Ectodermal cell (in vitro differentiated cells): ENCODE measurements around the gene MCM6.

Source experiments
- H3K27ac ChIP-seq: 2 replicates; pipeline ENCODE4 v1.7.0; 2013; ENCODE audit warnings: mild to moderate bottlenecking, low read depth, low read length; ENCODE audit not compliant: insufficient read depth, poor library complexity, severe bottlenecking
- H3K27me3 ChIP-seq: 2 replicates; pipeline ENCODE4 v1.7.0; 2013; ENCODE audit warnings: mild to moderate bottlenecking, low read length; ENCODE audit not compliant: insufficient read depth, control insufficient read depth, poor library complexity, severe bottlenecking
- H3K36me3 ChIP-seq: one replicate; pipeline ENCODE4 v1.7.0; 2013; ENCODE audit warnings: low read length; ENCODE audit not compliant: control insufficient read depth, insufficient read depth
- H3K4me1 ChIP-seq: one replicate; pipeline ENCODE4 v1.7.0; 2013; ENCODE audit warnings: low read length; ENCODE audit not compliant: control insufficient read depth, insufficient read depth
- H3K4me3 ChIP-seq: 2 replicates; pipeline ENCODE4 v1.7.0; 2013; ENCODE audit warnings: low read depth, low read length, control low read depth; ENCODE audit not compliant: insufficient read depth
- H3K9me3 ChIP-seq: 2 replicates; pipeline ENCODE4 v1.7.0; 2013; ENCODE audit warnings: mild to moderate bottlenecking, low read length, moderate library complexity; ENCODE audit not compliant: control insufficient read depth
- WGBS, 2 experiments: methylation state at CpG; one replicate each; pipeline ENCODE4 v1.1.7; 2013; ENCODE audit warnings: missing lambda C conversion rate in 2 of 2; 5-methylcytosine and 5-hydroxymethylcytosine counted together

Gene MCM6

DNA sequence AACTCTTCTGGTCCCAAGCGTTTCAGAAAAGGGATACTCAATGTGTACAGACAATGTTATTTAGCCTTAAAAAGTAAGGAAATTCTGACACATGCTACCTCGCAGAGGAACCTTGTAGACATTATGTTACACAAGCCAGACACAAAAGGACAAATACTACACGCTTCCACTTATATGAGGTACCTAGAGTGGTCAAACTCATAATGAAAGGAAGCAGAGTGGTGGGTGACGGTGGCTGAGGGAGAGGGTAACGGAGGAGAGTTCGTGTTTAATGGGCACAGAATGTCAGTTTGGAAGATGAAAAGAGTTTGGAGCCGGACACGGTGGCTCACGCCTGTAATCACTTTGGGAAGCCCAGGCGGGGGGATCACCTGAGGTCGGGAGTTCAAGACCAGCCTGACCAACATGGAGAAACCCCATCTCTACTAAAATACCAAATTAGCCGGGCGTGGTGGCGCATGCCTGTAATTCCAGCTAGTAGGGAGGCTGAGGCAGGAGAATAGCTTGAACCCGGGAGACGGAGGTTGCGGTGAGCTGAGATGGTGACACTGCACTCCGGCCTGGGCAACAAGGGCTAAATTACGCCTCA lies 1.4 kb downstream of the MCM6 start:
- no peaks in the 10 kb centered on the region for H3K9me3 ChIP-seq
- WGBS, 2 experiments = 78 to 83% methylated on average over 19 of the region's 19 CpGs
- H3K4me3 ChIP-seq = peak overlapping the region; percentile 66
- H3K27me3 ChIP-seq = no peaks in the 10 kb centered on the region
- H3K4me1 ChIP-seq = peaks cover 6% of the 10 kb centered on the region
- H3K27ac ChIP-seq = no peak overlapping the region
- peaks cover 11% of the 10 kb centered on the region for H3K36me3 ChIP-seq

DNA sequence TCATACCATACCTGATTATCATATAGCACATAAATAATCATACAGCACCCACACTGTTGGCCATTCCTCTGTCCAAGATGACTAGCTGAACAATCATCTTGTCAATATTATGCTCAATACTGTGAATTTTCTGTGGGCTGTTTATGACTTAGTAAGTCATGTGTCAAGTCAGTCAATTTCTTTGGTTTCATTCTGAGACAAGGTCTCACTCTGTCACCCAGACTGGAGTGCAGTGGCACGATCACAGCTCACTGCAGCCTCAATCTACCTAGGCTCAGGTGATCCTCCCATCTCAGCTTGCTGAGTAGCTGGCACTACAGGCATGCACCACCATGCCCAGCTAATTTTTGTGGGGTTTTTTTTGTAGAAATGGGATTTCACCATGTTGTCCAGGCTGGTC lies 5.7 kb downstream of the MCM6 start:
- whole genome bisulfite sequencing, 2 experiments = 93 to 100% methylated on average over 1 of the region's 1 CpG

DNA sequence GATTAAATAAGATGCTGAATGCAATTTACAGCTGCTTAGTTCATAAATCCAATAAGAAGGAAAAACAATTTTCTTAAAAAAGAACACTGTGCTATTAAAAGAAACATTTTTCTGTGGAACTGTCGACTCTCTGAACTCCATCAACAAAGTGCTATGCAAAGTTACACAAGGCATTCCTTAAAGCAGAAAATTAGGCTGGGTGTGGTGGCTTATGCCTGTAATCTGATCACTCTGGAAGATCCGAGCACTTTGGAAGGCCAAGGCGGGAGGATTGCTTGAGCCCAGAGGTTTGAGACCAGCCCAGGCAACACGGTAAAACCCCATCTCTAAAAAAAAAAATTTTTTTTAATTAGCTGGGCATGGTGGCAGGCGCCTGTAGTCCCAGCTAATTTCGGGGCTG lies 13.0 kb downstream of the MCM6 start:
- Histone ChIP-seq H3K27me3 (no peaks in the 10 kb centered on the region), H3K4me1 (no peaks in the 10 kb centered on the region), H3K36me3 (peaks cover 51% of the 10 kb centered on the region), H3K9me3 (no peaks in the 10 kb centered on the region), H3K4me3 (no peak overlapping the region), H3K27ac (no peak overlapping the region)
- 91 to 92% methylated on average over 6 of the region's 6 CpGs for WGBS, 2 experiments

More for the DNA sequence above, 5.7 kb downstream of the MCM6 start:
- Histone ChIP-seq H3K4me1 (peaks cover 6% of the 10 kb centered on the region), H3K36me3 (peaks cover 36% of the 10 kb centered on the region), H3K9me3 (no peaks in the 10 kb centered on the region), H3K27me3 (no peaks in the 10 kb centered on the region), H3K27ac (no peak overlapping the region), H3K4me3 (no peak overlapping the region)

DNA sequence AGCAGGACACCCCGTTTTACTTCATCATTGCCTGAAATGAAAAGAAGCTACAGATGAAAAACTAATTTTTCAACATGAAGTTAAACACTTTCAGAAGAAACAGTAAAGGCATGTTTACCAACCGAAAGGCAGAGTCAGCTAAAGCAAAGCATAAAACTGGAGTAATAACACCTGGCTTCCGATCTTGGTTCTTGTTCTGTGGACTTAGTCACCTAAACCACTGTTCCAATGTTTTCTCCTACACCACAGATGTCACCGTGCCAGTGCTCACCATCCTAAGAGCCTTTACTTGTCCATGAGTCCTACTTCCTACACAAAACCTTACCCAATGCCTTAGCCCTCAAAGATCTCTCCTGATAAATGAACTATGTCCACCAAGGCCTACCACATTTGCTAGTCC lies 13.5 kb downstream of the MCM6 start:
- WGBS, 2 experiments = 94 to 95% methylated on average over 4 of the region's 4 CpGs
- H3K4me3 ChIP-seq = no peak overlapping the region
- no peaks in the 10 kb centered on the region for H3K4me1 ChIP-seq
- H3K36me3 ChIP-seq = peaks cover 47% of the 10 kb centered on the region
- H3K27me3 ChIP-seq = no peaks in the 10 kb centered on the region
- H3K27ac ChIP-seq = no peak overlapping the region
- H3K9me3 ChIP-seq = no peaks in the 10 kb centered on the region

DNA sequence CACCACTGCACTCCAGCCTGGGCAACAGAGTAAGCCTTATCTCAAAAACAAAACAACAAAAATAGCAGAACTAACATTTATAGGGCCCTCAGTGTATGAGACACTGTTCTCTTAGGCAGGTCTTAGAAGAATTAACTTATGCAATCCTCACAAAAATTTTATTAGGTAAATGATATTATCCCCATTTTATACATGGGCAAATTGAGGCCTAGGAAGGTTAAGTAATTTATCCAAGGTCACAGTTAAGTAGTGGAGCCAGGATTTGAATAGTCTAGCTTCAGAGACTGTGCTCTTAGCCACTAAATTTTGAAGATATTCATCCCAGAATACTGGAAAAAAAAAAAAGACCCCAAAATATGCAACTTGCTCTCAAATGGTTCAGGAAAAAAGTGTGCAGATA lies 22.8 kb downstream of the MCM6 start:
- Histone ChIP-seq H3K9me3 (no peaks in the 10 kb centered on the region), H3K4me3 (no peak overlapping the region), H3K27ac (no peak overlapping the region), H3K4me1 (no peaks in the 10 kb centered on the region), H3K27me3 (no peaks in the 10 kb centered on the region), H3K36me3 (peaks cover 25% of the 10 kb centered on the region)

DNA sequence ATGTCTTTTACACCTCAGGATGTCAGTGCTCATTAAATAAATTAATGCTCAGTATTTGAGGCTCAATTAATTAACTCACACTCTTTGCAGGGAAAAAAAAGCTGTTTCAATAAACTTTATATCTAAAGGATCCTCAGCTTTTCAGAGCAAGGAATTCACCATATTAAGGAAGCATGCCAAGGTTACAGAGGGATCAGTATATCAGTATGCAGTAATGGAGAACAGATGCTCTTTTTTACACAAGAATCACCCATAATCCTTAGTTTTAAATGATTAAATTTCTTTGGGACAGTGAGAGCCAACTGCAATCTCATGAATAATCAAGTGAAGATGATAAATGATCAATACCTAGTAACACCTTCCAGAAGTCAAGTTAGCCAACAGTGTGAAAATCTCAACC lies 24.4 kb downstream of the MCM6 start:
- H3K27ac ChIP-seq = no peak overlapping the region
- no peaks in the 10 kb centered on the region for H3K4me1 ChIP-seq
- H3K36me3 ChIP-seq = peaks cover 22% of the 10 kb centered on the region
- H3K4me3 ChIP-seq = no peak overlapping the region
- no peaks in the 10 kb centered on the region for H3K27me3 ChIP-seq
- no peaks in the 10 kb centered on the region for H3K9me3 ChIP-seq

DNA sequence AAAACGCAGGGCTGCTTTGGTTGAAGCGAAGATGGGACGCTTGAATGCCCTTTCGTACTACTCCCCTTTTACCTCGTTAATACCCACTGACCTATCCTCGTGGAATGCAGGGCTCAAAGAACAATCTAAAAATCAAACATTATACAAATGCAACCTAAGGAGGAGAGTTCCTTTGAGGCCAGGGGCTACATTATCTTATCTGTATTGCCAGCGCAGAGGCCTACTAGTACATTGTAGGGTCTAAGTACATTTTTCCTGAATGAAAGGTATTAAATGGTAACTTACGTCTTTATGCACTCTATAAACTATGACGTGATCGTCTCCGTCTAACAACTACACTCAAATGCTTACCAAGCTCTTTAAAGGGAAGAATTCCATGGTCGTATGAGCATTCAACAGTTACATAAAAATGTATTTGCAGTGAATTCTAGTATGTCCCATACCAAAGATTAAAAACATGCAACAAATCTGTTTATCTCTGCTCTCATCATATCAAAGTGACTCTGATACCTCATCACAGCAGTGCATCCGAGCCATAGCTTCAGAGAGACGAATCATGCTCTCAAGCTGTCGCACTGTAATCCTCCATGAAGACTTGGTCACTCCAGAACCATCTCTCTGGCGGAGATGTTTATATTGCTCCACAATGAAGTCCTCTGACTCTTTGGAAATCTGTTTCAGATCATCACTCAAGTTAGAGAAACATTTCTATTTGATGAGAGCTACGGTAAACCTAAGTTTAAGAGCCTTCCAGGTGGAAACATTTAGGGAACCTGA lies 25.2 kb downstream of the MCM6 start:
- Histone ChIP-seq H3K27ac (no peak overlapping the region), H3K4me3 (no peak overlapping the region), H3K4me1 (no peaks in the 10 kb centered on the region), H3K27me3 (no peaks in the 10 kb centered on the region), H3K36me3 (peaks cover 19% of the 10 kb centered on the region), H3K9me3 (no peaks in the 10 kb centered on the region)
- 89 to 90% methylated on average over 17 of the region's 17 CpGs for WGBS, 2 experiments

DNA sequence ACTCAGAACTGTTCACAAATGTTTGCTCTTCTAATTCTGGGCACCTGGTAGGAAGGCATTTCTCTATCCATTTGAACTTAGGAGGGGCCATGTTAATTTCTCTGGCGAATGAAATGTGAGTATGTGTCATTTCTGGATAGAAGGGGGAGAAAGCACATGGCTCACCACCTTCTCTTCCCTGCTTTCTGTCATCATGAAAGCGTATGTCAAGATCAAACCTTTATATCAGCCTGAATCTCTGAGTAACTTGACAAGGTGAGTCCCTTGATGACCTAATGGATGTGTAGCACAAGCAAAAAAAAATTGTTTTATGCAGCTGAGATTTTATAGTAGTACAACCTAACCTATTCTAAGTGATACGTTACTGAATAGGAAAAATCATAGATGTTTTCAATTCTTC lies 27.2 kb downstream of the MCM6 start:
- Histone ChIP-seq H3K36me3 (peaks cover 28% of the 10 kb centered on the region), H3K9me3 (no peaks in the 10 kb centered on the region), H3K27ac (no peak overlapping the region), H3K4me1 (no peaks in the 10 kb centered on the region), H3K4me3 (no peak overlapping the region), H3K27me3 (no peaks in the 10 kb centered on the region)
- 91 to 100% methylated on average over 2 of the region's 3 CpGs for WGBS, 2 experiments

DNA sequence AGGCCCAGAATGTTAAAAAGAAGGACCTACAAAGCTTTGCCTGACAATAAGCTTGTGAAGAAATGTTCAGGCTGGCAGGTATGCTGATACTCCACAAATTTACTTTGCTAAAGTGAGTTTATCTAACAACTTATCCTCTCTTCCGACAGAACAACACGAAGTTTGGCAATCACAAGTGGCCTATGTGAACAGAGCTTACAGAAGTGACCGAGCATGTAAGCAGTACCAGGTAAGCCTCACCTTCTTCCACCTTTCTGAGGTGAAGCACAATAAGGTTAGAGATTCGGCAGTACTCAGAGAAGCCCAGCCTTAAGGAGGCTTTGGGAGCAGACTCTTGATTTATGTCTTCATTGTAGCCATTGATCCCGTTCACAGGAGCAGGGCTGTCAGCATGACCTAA lies 30.2 kb downstream of the MCM6 start:
- H3K4me1 ChIP-seq = no peaks in the 10 kb centered on the region
- no peaks in the 10 kb centered on the region for H3K9me3 ChIP-seq
- WGBS, 2 experiments = 94 to 96% methylated on average over 5 of the region's 5 CpGs
- H3K4me3 ChIP-seq = no peak overlapping the region
- no peak overlapping the region for H3K27ac ChIP-seq
- no peaks in the 10 kb centered on the region for H3K27me3 ChIP-seq
- peaks cover 53% of the 10 kb centered on the region for H3K36me3 ChIP-seq

DNA sequence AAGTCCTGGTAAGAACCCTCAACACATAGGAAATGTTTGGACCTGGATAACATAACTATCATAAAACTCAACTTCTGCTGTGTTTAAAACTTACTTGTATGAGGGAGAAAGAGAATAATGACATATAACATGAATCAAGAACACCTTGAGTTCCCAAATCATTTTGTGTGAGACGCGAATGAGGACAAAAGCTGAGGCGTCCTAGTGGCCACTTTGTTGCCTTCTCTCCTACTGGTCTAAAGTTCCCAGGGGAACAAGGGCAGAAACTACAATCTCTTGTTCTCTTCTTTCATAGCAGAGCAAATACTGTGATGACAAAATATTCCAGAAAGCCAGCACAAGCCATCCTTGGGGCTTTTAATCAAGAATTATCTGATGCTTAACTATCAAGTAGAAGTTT lies 31.0 kb downstream of the MCM6 start:
- Histone ChIP-seq H3K27ac (no peak overlapping the region), H3K27me3 (no peaks in the 10 kb centered on the region), H3K4me1 (no peaks in the 10 kb centered on the region), H3K9me3 (no peaks in the 10 kb centered on the region), H3K4me3 (no peak overlapping the region), H3K36me3 (peaks cover 56% of the 10 kb centered on the region)
- WGBS, 2 experiments = 91 to 94% methylated on average over 3 of the region's 3 CpGs
